Measurements from ENCODE around the gene ADAMTS2. TPM values are rescaled to one million over a fixed set of nuclear protein-coding genes. Genes with fewer than 3 reads are reported as not detected.

ADAMTS2 gene
- total and polyA plus RNA-seq, 2 of the 8 experiments (the other 6 are each of a cell fraction or from before 2014, with no cell fraction given) = 6.6 to 7.3 TPM

GRCh38 chr5:179185941-179186411 is 159.3 kb downstream of the ADAMTS2 start (continued):
- TF ChIP-seq RNF2 (IDR thresholded peaks at IDR 0.05; ENCODE audit: borderline replicate concordance, low read depth, low read length, missing control alignments, poor library complexity, severe bottlenecking) (no peak), EP300 (IDR thresholded peaks at IDR 0.05; ENCODE audit: borderline replicate concordance in 1 of 2, low read depth in 2 of 2, low read length in 2 of 2) (no peak), RAD21 (IDR thresholded peaks at IDR 0.05 in 1 of 2, conservative IDR thresholded peaks at IDR 0.05 in 1 of 2; ENCODE audit: low read depth in 2 of 2, low read length in 2 of 2) (no peak), CBX8 (IDR thresholded peaks at IDR 0.05; ENCODE audit: borderline replicate concordance, low read depth, low read length) (no peak), TCF12 (IDR thresholded peaks at IDR 0.05; ENCODE audit: low read depth, low read length) (no peak), FOSL1 (IDR thresholded peaks at IDR 0.05; ENCODE audit: insufficient read depth, low read depth, low read length) (no peak), GTF2F1 (IDR thresholded peaks at IDR 0.05; ENCODE audit: borderline replicate concordance, low read depth, low read length) (no peak)
